ENCODE data around the gene TTI1. TPM values are rescaled to one million over a fixed set of nuclear protein-coding genes. Genes with fewer than 3 reads are reported as not detected.

Gene TTI1
- polyA plus RNA-seq, 3 donors = 6.4 to 9.1 (median 8.8) TPM

GRCh38 chr20:37946946-37947345, 86.3 kb downstream of the TTI1 start:
- Mint-ChIP-seq H3K4me3 (no peak overlapping the region), H3K27ac (no peak overlapping the region), H3K4me1 (no peaks in the 10 kb centered on the region), H3K27me3 (ENCODE audit: low read depth in 3 of 3) (peaks cover 4 to 10% (median 5%) of the 10 kb centered on the region in 3 donors), H3K36me3 (no peaks in the 10 kb centered on the region), H3K9me3 (peaks cover 0 to 14% (median 3%) of the 10 kb centered on the region in 7 donors)
- Histone ChIP-seq H3K4me1 (ENCODE audit: control insufficient read depth in 1 of 2, insufficient read depth in 2 of 2, low read length in 2 of 2) (no peaks in the 10 kb centered on the region), H3K9ac (ENCODE audit: insufficient read depth, low read length, poor library complexity, severe bottlenecking) (no peak overlapping the region), H3K36me3 (replicated peaks in 1 of 2; ENCODE audit: control insufficient read depth in 1 of 2, insufficient read depth in 2 of 2, low read length in 2 of 2) (no peaks in the 10 kb centered on the region), H2AFZ (ENCODE audit: insufficient read depth, low read depth, low read length, poor library complexity, severe bottlenecking) (no peak overlapping the region), H3K27ac (ENCODE audit: low read depth in 1 of 2, low read length in 2 of 2) (no peak overlapping the region), H3K9me3 (replicated peaks in 1 of 2; ENCODE audit: control insufficient read depth in 1 of 2, insufficient read depth in 1 of 2, low read length in 2 of 2) (no peaks in the 10 kb centered on the region), H3K4me3 (replicated peaks in 1 of 3; ENCODE audit: low read depth in 2 of 3, low read length in 3 of 3) (no peak overlapping the region), H3K4me2 (replicated peaks; ENCODE audit: extremely low read depth, low read length, poor library complexity, severe bottlenecking) (no peak overlapping the region), H4K20me1 (ENCODE audit: insufficient read depth, low read length) (no peaks in the 10 kb centered on the region), H3K27me3 (ENCODE audit: control insufficient read depth in 2 of 2, insufficient read depth in 2 of 2, low read length in 2 of 2) (no peaks in the 10 kb centered on the region), H3K79me2 (ENCODE audit: insufficient read depth, low read length) (no peaks in the 10 kb centered on the region)
- intact Hi-C loops (cut with micrococcal nuclease) = no loop called here
- TF ChIP-seq, protein P1, sequence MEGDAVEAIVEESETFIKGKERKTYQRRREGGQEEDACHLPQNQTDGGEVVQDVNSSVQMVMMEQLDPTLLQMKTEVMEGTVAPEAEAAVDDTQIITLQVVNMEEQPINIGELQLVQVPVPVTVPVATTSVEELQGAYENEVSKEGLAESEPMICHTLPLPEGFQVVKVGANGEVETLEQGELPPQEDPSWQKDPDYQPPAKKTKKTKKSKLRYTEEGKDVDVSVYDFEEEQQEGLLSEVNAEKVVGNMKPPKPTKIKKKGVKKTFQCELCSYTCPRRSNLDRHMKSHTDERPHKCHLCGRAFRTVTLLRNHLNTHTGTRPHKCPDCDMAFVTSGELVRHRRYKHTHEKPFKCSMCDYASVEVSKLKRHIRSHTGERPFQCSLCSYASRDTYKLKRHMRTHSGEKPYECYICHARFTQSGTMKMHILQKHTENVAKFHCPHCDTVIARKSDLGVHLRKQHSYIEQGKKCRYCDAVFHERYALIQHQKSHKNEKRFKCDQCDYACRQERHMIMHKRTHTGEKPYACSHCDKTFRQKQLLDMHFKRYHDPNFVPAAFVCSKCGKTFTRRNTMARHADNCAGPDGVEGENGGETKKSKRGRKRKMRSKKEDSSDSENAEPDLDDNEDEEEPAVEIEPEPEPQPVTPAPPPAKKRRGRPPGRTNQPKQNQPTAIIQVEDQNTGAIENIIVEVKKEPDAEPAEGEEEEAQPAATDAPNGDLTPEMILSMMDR (IDR thresholded peaks at IDR 0.05) = no peak
- 88% methylated on average over 5 of the region's 5 CpGs for WGBS (ENCODE audit: insufficient coverage)
- no peak for DNase-seq

- H2AFZ ChIP-seq (ENCODE audit: insufficient read depth, low read depth, low read length, poor library complexity, severe bottlenecking) = no peak overlapping the region
- 94% methylated on average over 5 of the region's 11 CpGs for WGBS (ENCODE audit: insufficient coverage)
- no peaks in the 10 kb centered on the region for H3K9me3 ChIP-seq (replicated peaks in 1 of 2; ENCODE audit: control insufficient read depth in 1 of 2, insufficient read depth in 1 of 2, low read length in 2 of 2)
- peaks cover 3 to 8% (median 6%) of the 10 kb centered on the region in 3 donors for H3K27me3 Mint-ChIP-seq (ENCODE audit: low read depth in 3 of 3)
- no peak overlapping the region for H3K27ac Mint-ChIP-seq
- H3K36me3 ChIP-seq (replicated peaks in 1 of 2; ENCODE audit: control insufficient read depth in 1 of 2, insufficient read depth in 2 of 2, low read length in 2 of 2) = no peaks in the 10 kb centered on the region
- intact Hi-C loops (cut with micrococcal nuclease) = no loop called here
- H3K4me3 Mint-ChIP-seq = no peak overlapping the region
- no peaks in the 10 kb centered on the region for H3K4me1 ChIP-seq (ENCODE audit: control insufficient read depth in 1 of 2, insufficient read depth in 2 of 2, low read length in 2 of 2)
- no peak overlapping the region for H3K9ac ChIP-seq (ENCODE audit: insufficient read depth, low read length, poor library complexity, severe bottlenecking)
- no peaks in the 10 kb centered on the region for H3K79me2 ChIP-seq (ENCODE audit: insufficient read depth, low read length)
- no peaks in the 10 kb centered on the region for H3K36me3 Mint-ChIP-seq
- H3K27me3 ChIP-seq (ENCODE audit: control insufficient read depth in 2 of 2, insufficient read depth in 2 of 2, low read length in 2 of 2) = no peaks in the 10 kb centered on the region
- H4K20me1 ChIP-seq (ENCODE audit: insufficient read depth, low read length) = no peaks in the 10 kb centered on the region
- H3K9me3 Mint-ChIP-seq = peaks cover 0 to 14% (median 3%) of the 10 kb centered on the region in 7 donors
- no peak overlapping the region for H3K27ac ChIP-seq (ENCODE audit: low read depth in 1 of 2, low read length in 2 of 2)
- TF ChIP-seq, protein P1 (IDR thresholded peaks at IDR 0.05) = no peak
- H3K4me3 ChIP-seq (replicated peaks in 1 of 3; ENCODE audit: low read depth in 2 of 3, low read length in 3 of 3) = no peak overlapping the region
- H3K4me1 Mint-ChIP-seq = no peaks in the 10 kb centered on the region
- H3K4me2 ChIP-seq (replicated peaks; ENCODE audit: extremely low read depth, low read length, poor library complexity, severe bottlenecking) = no peak overlapping the region
- DNase-seq = no peak
Observed at GRCh38 chr20:37945091-37945547, 88.1 kb downstream of the TTI1 start.
